Measurements from ENCODE around the gene HIC2. TPM values are rescaled to one million over a fixed set of nuclear protein-coding genes. Genes with fewer than 3 reads are reported as not detected.
"Not testable (repeated sequence)": the region's sequence is repeated elsewhere in the genome, so short reads cannot be mapped to it uniquely, and the experiment has no call there.

HIC2 gene
- total RNA-seq, 2 donors from 2014 or later, result 38.5 to 45.6 TPM

GRCh38 chr22:21455334-21456089, 38.3 kb downstream of the HIC2 start:
- DNase-seq, result peak; percentile 50
- no peak overlapping the region for H3K4me3 ChIP-seq (ENCODE audit: low read length)
- H3K4me3 Mint-ChIP-seq, result no peak overlapping the region
- peaks cover 14% of the 10 kb centered on the region for H3K4me1 Mint-ChIP-seq
- no peak overlapping the region for H3K27ac ChIP-seq (ENCODE audit: low read depth, low read length)
- no peaks in the 10 kb centered on the region for H3K4me1 ChIP-seq (ENCODE audit: control insufficient read depth, insufficient read depth, low read length)
- no peaks in the 10 kb centered on the region for H3K9me3 ChIP-seq (ENCODE audit: control insufficient read depth, low read length)
- WGBS, 2 experiments (ENCODE audit: insufficient coverage in 1 of 2, insufficient read length in 1 of 2), result 91 to 94% methylated on average over 8 to 19 of the region's 19 CpGs
- no peaks in the 10 kb centered on the region for H3K9me3 Mint-ChIP-seq
- no peaks in the 10 kb centered on the region for H3K27me3 ChIP-seq (ENCODE audit: control insufficient read depth, insufficient read depth, low read length, poor library complexity, severe bottlenecking)
- H3K36me3 ChIP-seq (ENCODE audit: control insufficient read depth, insufficient read depth, low read length), result no peaks in the 10 kb centered on the region
- peaks cover 5% of the 10 kb centered on the region for H3K36me3 Mint-ChIP-seq (ENCODE audit: low read depth)
- H3K9ac ChIP-seq (ENCODE audit: extremely low read depth, low read length, poor library complexity, severe bottlenecking), result no peak overlapping the region
- no peak for TF ChIP-seq CTCF (conservative IDR thresholded peaks at IDR 0.05)
- no peaks in the 10 kb centered on the region for H3K27me3 Mint-ChIP-seq (ENCODE audit: insufficient read depth)
- peak overlapping the region; percentile 70 for H3K27ac Mint-ChIP-seq

GRCh38 chr22:21457023-21457787, 40.0 kb downstream of the HIC2 start:
- no peaks in the 10 kb centered on the region for H3K9me3 ChIP-seq (ENCODE audit: control insufficient read depth, low read length)
- no peak overlapping the region for H3K4me3 Mint-ChIP-seq
- no peak overlapping the region for H3K27ac ChIP-seq (ENCODE audit: low read depth, low read length)
- H3K9me3 Mint-ChIP-seq, result no peaks in the 10 kb centered on the region
- peaks cover 14% of the 10 kb centered on the region for H3K4me1 Mint-ChIP-seq
- 90 to 91% methylated on average over 11 to 19 of the region's 19 CpGs for WGBS, 2 experiments (ENCODE audit: insufficient coverage in 1 of 2, insufficient read length in 1 of 2)
- no peak for TF ChIP-seq CTCF (conservative IDR thresholded peaks at IDR 0.05)
- no peaks in the 10 kb centered on the region for H3K27me3 ChIP-seq (ENCODE audit: control insufficient read depth, insufficient read depth, low read length, poor library complexity, severe bottlenecking)
- H3K36me3 Mint-ChIP-seq (ENCODE audit: low read depth), result peaks cover 5% of the 10 kb centered on the region
- no peaks in the 10 kb centered on the region for H3K36me3 ChIP-seq (ENCODE audit: control insufficient read depth, insufficient read depth, low read length)
- peak overlapping the region; percentile 32 for H3K27ac Mint-ChIP-seq
- no peak overlapping the region for H3K4me3 ChIP-seq (ENCODE audit: low read length)
- H3K9ac ChIP-seq (ENCODE audit: extremely low read depth, low read length, poor library complexity, severe bottlenecking), result no peak overlapping the region
- H3K27me3 Mint-ChIP-seq (ENCODE audit: insufficient read depth), result no peaks in the 10 kb centered on the region
- no peaks in the 10 kb centered on the region for H3K4me1 ChIP-seq (ENCODE audit: control insufficient read depth, insufficient read depth, low read length)
- DNase-seq, result peak; percentile 50

GRCh38 chr22:21462672-21463071, 45.5 kb downstream of the HIC2 start:
- H3K4me3 ChIP-seq (ENCODE audit: low read length); H3K27ac Mint-ChIP-seq; H3K9ac ChIP-seq (ENCODE audit: extremely low read depth, low read length, poor library complexity, severe bottlenecking); H3K27me3 ChIP-seq (ENCODE audit: control insufficient read depth, insufficient read depth, low read length, poor library complexity, severe bottlenecking); H3K4me1 Mint-ChIP-seq; H3K4me3 Mint-ChIP-seq; H3K9me3 Mint-ChIP-seq; DNase-seq; H3K27me3 Mint-ChIP-seq (ENCODE audit: insufficient read depth); H3K4me1 ChIP-seq (ENCODE audit: control insufficient read depth, insufficient read depth, low read length); H3K36me3 Mint-ChIP-seq (ENCODE audit: low read depth); H3K9me3 ChIP-seq (ENCODE audit: control insufficient read depth, low read length); H3K27ac ChIP-seq (ENCODE audit: low read depth, low read length); H3K36me3 ChIP-seq (ENCODE audit: control insufficient read depth, insufficient read depth, low read length): not testable (repeated sequence)
- no CpG with 5 or more reads among the region's 4 CpGs for WGBS, 2 experiments (ENCODE audit: insufficient coverage in 1 of 2, insufficient read length in 1 of 2)

- not testable (repeated sequence) for H3K4me1 ChIP-seq (ENCODE audit: control insufficient read depth, insufficient read depth, low read length); DNase-seq; H3K36me3 ChIP-seq (ENCODE audit: control insufficient read depth, insufficient read depth, low read length); H3K9me3 ChIP-seq (ENCODE audit: control insufficient read depth, low read length); H3K9ac ChIP-seq (ENCODE audit: extremely low read depth, low read length, poor library complexity, severe bottlenecking); H3K4me3 ChIP-seq (ENCODE audit: low read length); H3K9me3 Mint-ChIP-seq; H3K27ac ChIP-seq (ENCODE audit: low read depth, low read length); H3K27me3 ChIP-seq (ENCODE audit: control insufficient read depth, insufficient read depth, low read length, poor library complexity, severe bottlenecking); H3K27me3 Mint-ChIP-seq (ENCODE audit: insufficient read depth); H3K4me1 Mint-ChIP-seq; H3K36me3 Mint-ChIP-seq (ENCODE audit: low read depth)
- WGBS, 2 experiments (ENCODE audit: insufficient coverage in 1 of 2, insufficient read length in 1 of 2), result no CpG with 5 or more reads among the region's 74 CpGs
- Mint-ChIP-seq H3K27ac (peak within 1 kb of the TSS; percentile 98), H3K4me3 (peak within 1 kb of the TSS; percentile 62)
These were observed 50.4 kb downstream of the HIC2 start, which contains the start of gene TMEM191C for GRCh38 chr22:21467337-21468193. TSS of gene TMEM191C (plus strand) at chr22:21467387. CDS start at chr22:21467460, 73 bp downstream.
